Stimulated activated CD4-positive, alpha-beta T cell treated with anti-CD3 and anti-CD28 coated beads, Interleukin-4, amount 100 ng/mL, for 24 hours (primary cell): ENCODE data around the gene OMG.
A peak's percentile ranks its signal among the peaks of the same experiment; 100 is the strongest.
"Not testable (repeated sequence)": the region's sequence is repeated elsewhere in the genome, so short reads cannot be mapped to it uniquely, and the experiment has no call there.

Experiments
- DNase-seq: peaks from one replicate; pipeline ENCODE4 v3.0.0-alpha.2; 2020

The OMG gene

GRCh38 chr17:31297090-31297489, at the start of gene OMG:
OMG (minus strand) TSS chr17:31297239; CDS start chr17:31296331, 908 bp downstream.
- no peak for DNase-seq

- not testable (repeated sequence) for DNase-seq
Measured at GRCh38 chr17:31345191-31345747, 48.2 kb upstream of the OMG start.

- no peak for DNase-seq
Measured at GRCh38 chr17:31339906-31340661, 43.0 kb upstream of the OMG start.

GRCh38 chr17:31329221-31329620, 32.2 kb upstream of the OMG start:
- DNase-seq, result no peak

- no peak for DNase-seq
Measured at GRCh38 chr17:31328160-31328535, 31.1 kb upstream of the OMG start.

- no peak for DNase-seq
Measured at GRCh38 chr17:31327534-31328159, 30.6 kb upstream of the OMG start.

- no peak for DNase-seq
Measured at GRCh38 chr17:31323551-31323950, 26.5 kb upstream of the OMG start.

GRCh38 chr17:31321966-31322365, 24.9 kb upstream of the OMG start:
- peak; percentile 23 for DNase-seq

- DNase-seq, result peak; percentile 85
Measured at GRCh38 chr17:31321481-31321880, 24.4 kb upstream of the OMG start, which contains the start of gene EVI2A. EVI2A (minus strand) TSS chr17:31321622; CDS start chr17:31319013, 2,609 bp downstream.

- DNase-seq, result no peak
Measured at GRCh38 chr17:31320791-31321190, 23.8 kb upstream of the OMG start.

GRCh38 chr17:31320241-31320640, 23.2 kb upstream of the OMG start:
- DNase-seq, result no peak

- no peak for DNase-seq
Measured at GRCh38 chr17:31318851-31319661, 22.0 kb upstream of the OMG start.

GRCh38 chr17:31318298-31318801, 21.3 kb upstream of the OMG start:
- DNase-seq, result peak; percentile 70

- DNase-seq, result no peak
Measured at GRCh38 chr17:31314782-31315100, 17.7 kb upstream of the OMG start.

- peak; percentile 31 for DNase-seq
Measured at GRCh38 chr17:31313982-31314781, 17.1 kb upstream of the OMG start, which contains the start of gene EVI2B. EVI2B (minus strand) TSS chr17:31314054; CDS start chr17:31305609, 8,445 bp downstream.

- peak; percentile 27 for DNase-seq
Measured at GRCh38 chr17:31312223-31312622, 15.2 kb upstream of the OMG start.

GRCh38 chr17:31311526-31311925, 14.5 kb upstream of the OMG start:
- DNase-seq, result no peak

- DNase-seq, result no peak
Measured at GRCh38 chr17:31310886-31311285, 13.8 kb upstream of the OMG start.

GRCh38 chr17:31310260-31310659, 13.2 kb upstream of the OMG start:
- DNase-seq, result peak; percentile 44

- no peak for DNase-seq
Measured at GRCh38 chr17:31309556-31309955, 12.5 kb upstream of the OMG start.

GRCh38 chr17:31308372-31309334, 11.6 kb upstream of the OMG start:
- DNase-seq, result no peak
